IMR-90 (cell line): ENCODE measurements around the gene HDAC9.

ENCODE experiments used
- CTCF ChIP-seq: conservative IDR thresholded peaks from 2 replicates; pipeline ENCODE4 v1.5.1; 2012; ENCODE audit warnings: mild to moderate bottlenecking, low read depth, low read length, improper control_type of control experiment
- POLR2A ChIP-seq: IDR thresholded peaks from 2 replicates; pipeline ENCODE4 v1.6.1; 2012; ENCODE audit warnings: mild to moderate bottlenecking, low read depth, low read length
- RFX5 ChIP-seq: IDR thresholded peaks from 2 replicates; pipeline ENCODE4 v1.8.0; 2012; ENCODE audit warnings: low read depth, mild to moderate bottlenecking, low read length, moderate library complexity

GRCh38 chr7:18778594-18778993, 283.0 kb downstream of the HDAC9 start:
- TF ChIP-seq CTCF (no peak), POLR2A (no peak), RFX5 (no peak)
